Stimulated activated CD8-positive, alpha-beta memory T cell treated with anti-CD3 and anti-CD28 coated beads, Interleukin-4, amount 100 ng/mL, for 4 hours (primary cell): ENCODE data around the gene SEC61B.

ENCODE experiments used
- DNase-seq, 2 donors: peaks; one replicate each; pipeline ENCODE4 v3.0.0-alpha.2; 2020; ENCODE audit warnings: low read depth in 2 of 2, low spot score in 1 of 2

The SEC61B gene

DNA sequence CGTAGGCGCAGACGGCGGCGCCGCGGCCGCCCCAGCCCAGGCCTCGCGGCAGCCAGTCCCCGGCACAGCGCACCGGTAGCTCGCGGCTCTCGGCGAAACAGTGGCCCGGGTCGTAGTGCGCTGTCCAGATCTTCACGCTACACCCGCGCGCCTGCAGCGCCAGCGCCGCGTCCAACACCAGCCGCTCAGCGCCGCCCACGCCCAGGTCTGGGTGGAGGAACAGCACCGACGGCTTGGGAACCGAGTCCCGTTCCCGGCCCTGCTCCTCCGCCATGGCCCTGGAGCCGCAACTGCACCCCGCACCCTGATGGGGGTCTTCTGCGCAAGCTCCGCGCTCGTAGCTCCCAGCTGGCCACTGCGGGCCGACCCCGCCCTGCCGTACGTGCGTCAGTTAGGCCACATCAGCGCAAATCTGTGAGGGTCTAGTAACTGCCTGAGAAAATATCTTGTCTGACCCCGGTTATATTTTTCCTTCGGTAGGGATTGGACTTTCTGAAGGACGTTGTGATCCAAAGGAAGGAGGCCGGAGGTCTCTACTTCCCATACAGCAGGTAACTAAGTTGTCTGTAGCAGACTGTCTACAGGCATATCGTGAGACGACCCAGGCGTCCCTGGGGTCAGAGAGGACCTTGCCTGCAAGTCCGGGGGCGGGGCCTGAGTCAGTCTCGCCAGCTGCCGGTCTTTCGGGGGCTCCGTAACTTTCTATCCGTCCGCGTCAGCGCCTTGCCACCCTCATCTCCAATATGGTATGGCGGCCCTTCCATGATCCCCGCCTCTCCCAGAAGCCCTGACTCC lies at the start of gene SEC61B, which contains the start of gene ALG2:
Gene SEC61B, plus strand, starts transcription at position 662 of the 795 bp plus-strand sequence. Its CDS starts 82 bp downstream, at position 744.
Gene ALG2, minus strand, starts transcription at position 322 of the 795 bp plus-strand sequence. Its CDS starts 48 bp downstream, at position 274.
- peak; percentile 88 to 91 for DNase-seq

DNA sequence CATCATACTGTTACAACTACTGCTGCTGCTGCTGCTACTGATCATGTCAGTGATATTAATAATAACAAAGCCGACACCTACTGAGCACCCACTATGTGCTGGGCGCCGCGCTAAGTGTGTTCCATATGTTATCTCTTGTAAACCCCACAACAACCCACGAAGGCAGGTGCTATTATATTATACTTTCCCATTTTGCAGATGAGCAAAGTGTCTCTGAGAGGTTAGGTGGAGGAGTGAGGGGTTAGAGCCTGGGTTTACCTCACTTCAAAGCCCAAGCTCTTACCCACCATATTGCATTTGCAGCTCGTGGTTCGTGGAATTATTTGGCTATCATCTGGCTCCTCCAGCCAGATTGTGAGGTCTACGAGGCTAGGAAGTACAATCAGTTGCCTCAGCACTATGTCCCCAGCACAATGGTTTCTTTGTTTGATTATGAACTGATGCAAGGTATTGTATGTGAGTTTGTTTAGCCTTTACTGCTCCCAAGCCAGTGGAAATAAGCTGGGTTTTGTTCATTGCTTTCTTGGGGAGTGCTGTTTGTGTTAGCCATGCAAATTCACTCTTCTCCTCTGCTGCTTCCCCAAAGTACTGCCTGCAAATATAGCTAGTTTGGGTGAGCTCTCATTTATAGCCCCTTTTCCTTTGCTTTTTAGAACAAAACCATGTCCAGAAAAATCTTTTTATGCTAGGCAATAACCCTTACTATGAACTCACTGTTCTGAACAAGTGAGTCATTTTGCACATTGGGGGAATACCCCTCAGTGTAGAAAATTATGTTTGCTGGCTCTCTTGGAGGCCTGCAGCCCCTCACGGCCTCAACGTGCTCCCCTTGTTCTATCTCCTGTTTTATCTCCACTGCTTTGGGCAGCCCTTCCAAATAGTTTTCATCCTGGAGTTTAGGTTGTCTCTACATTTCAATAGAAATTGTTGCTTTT lies 48.2 kb upstream of the SEC61B start:
- no peak for DNase-seq

- no peak for DNase-seq
Measured at GRCh38 chr9:99176527-99177013, 45.5 kb upstream of the SEC61B start.

GRCh38 chr9:99177576-99178366 lies 44.3 kb upstream of the SEC61B start:
- DNase-seq, result no peak

GRCh38 chr9:99178912-99179872 lies 42.9 kb upstream of the SEC61B start:
- DNase-seq, result no peak

DNA sequence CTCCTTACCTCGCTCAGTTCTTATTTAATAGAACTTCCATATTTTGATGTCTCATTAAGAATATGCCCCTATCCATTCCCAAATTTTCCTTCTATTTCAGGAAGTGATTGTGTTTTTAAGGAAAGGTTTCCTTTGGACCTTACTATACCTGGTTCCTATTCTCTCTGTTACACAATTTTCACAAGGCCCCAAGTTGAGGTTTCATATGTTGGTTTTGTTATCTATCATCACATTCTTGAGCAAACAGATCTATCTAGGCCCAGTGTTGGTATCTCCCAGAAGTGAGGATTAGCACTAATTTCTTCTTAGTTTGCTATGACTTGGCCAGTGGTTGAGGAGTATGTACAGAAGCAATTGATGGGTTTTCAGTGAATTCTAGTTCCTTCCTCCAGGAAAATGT lies 41.9 kb upstream of the SEC61B start:
- no peak for DNase-seq

- DNase-seq, result no peak
Measured at GRCh38 chr9:99180662-99181061, 41.4 kb upstream of the SEC61B start.

- no peak for DNase-seq
Measured at GRCh38 chr9:99181206-99181605, 40.9 kb upstream of the SEC61B start.

DNA sequence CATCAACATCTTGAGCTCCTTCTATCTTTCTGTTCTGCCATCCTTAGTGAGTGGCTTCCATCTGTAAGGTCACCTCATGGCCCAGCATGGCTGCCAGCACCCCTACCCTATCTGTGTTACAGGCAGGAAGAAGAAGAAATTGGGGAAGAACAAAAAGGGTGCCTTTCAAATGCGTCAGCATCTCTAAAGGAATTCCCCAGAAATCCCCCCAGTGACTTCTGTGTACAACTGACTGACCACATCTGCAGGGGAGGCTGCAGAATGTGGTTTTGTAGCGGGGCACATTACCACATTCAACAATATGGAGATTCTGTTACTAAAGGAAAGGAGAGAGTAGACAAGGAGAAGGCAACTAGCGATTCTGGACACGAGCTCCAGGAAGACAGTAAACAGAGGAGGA lies 40.5 kb upstream of the SEC61B start:
- no peak for DNase-seq

- no peak for DNase-seq
Measured at GRCh38 chr9:99182356-99182755, 39.7 kb upstream of the SEC61B start.

GRCh38 chr9:99183616-99184015 lies 38.5 kb upstream of the SEC61B start:
- DNase-seq, result no peak

DNA sequence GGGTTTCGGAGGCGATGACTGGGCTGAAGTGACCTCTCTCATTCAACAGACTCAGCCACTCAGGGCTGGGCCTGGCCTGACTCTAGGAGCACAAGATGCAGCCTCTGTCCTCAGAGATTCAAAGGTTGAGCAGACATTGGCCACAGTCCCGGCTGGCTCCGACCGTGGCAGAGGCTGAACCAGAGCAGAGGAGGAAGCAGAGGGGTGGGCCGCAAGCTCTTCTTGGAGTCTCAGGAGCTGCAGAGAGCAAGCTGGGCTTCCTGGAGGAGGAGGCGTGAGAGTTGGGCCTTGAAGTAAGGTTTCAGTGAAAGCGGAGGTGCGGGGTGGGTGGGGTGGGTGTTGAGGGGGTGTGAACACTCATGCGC lies 38.0 kb upstream of the SEC61B start:
- DNase-seq, result no peak

GRCh38 chr9:99184475-99185347 lies 37.4 kb upstream of the SEC61B start:
- peak; percentile 44 to 51 for DNase-seq

DNA sequence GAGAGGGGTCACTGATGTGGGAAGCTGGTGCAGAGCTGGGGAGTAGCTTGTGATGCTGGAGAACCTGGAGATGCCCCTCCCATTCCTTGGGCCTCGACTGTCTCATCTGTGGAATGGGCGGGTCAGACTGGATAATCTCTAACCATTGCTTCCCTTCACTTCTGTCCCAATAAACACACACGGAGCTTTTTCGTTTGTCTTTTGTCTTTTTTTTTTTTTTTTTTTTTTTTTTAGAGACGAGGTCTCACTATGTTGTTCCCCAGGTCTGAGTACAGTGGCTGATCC lies 36.8 kb upstream of the SEC61B start:
- no peak for DNase-seq

DNA sequence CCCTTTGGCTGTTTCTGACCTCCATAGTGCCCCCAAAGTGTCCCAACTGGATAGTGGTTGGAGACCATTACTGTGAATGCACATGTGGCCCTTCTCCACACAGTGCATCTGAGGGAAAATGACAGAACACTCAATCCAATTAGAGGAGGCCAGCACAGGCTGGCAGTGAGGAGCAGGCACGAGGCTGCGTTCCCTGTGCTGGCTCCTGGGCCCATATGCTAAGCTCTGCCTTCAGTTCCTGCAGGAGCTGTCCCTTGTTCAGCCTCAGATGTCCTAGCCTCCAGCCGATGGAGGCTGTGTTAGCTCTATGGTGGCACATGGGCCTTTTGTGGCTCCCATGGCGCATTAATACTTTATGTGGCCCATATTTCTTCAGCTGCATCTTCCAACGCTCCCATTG lies 36.1 kb upstream of the SEC61B start:
- DNase-seq, result no peak

DNA sequence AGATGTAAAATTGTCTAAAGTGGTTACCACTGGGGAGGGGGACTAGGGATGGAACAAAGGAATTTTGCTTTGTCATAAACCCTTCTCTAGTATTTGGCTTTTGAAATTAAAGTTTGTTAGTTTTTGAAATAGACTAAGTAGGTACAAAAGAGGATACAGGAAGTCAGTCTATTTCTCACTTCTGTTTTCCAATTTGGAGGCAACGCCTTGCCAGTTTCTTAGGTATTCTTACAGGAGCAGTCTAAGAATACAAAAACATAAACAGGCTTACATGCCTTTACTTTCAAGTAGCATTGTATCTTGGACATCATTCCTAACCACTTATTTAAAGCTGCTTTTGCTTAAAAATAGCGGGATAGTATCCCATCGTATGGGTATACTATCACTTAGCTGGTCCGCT lies 34.8 kb upstream of the SEC61B start:
- DNase-seq, result no peak

DNA sequence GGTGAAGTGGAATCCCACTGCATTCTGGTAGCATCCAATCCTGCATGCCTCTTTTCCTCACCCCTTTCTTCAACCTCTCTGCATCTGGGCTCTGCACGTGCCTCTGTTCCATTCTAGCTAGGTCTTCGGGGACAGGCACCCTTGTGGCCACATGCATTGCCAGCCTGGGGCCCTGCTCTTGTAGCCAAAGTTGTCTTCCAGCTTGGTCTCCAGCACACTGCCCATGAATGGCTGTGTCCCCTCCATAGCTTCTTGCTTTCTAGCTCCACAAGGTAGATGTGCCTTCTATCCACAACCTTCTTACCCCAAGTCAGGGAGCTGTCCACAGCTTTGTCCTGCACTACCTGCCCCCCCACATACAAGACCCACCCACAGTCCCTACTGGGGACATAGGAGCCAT lies 32.9 kb upstream of the SEC61B start:
- DNase-seq, result no peak

- no peak for DNase-seq
Measured at GRCh38 chr9:99189887-99190596, 32.0 kb upstream of the SEC61B start.
